ENCODE measurements around the gene PIMREG. TPM values are rescaled to one million over a fixed set of nuclear protein-coding genes. Genes with fewer than 3 reads are reported as not detected.

PIMREG gene
- total RNA-seq, 1 experiment from 2014 or later = 28.3 TPM

DNA sequence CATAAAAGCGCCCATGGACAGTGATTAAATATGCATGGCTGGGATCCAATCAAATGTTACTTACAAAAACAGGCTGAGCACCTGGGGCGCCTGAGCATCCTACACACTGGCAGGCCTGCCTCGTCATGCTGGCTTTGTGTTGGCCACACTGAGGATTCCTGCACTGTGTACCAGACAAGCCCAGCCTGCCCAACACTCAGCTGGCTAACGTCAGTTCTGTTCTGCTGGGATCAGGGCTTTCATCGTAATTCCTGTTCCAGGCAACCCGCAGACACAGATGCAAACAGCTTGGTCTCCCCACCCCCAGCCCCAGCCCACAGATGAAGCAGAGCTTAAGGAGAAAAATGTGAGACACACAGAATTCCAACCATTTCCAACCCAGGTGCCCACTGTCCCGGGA, 30.7 kb downstream of the PIMREG start:
- TF ChIP-seq, protein P1, sequence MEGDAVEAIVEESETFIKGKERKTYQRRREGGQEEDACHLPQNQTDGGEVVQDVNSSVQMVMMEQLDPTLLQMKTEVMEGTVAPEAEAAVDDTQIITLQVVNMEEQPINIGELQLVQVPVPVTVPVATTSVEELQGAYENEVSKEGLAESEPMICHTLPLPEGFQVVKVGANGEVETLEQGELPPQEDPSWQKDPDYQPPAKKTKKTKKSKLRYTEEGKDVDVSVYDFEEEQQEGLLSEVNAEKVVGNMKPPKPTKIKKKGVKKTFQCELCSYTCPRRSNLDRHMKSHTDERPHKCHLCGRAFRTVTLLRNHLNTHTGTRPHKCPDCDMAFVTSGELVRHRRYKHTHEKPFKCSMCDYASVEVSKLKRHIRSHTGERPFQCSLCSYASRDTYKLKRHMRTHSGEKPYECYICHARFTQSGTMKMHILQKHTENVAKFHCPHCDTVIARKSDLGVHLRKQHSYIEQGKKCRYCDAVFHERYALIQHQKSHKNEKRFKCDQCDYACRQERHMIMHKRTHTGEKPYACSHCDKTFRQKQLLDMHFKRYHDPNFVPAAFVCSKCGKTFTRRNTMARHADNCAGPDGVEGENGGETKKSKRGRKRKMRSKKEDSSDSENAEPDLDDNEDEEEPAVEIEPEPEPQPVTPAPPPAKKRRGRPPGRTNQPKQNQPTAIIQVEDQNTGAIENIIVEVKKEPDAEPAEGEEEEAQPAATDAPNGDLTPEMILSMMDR (IDR thresholded peaks at IDR 0.05; ENCODE audit: unreplicated experiment) = no peak
- H3K27ac Mint-ChIP-seq (ENCODE audit: unreplicated experiment) = no peak overlapping the region
- peaks cover 18% of the 10 kb centered on the region for H3K36me3 Mint-ChIP-seq (ENCODE audit: insufficient read depth, unreplicated experiment)
- no peak overlapping the region for H3K4me3 Mint-ChIP-seq (ENCODE audit: low read depth, unreplicated experiment)
- intact Hi-C loops (cut with micrococcal nuclease; ENCODE audit: unreplicated experiment) = loop anchor here (5.0 to 10.0 kb wide), 3 partner anchors 77 to 172 kb away; no protein-coding TSS in a partner anchor
- CTCF ChIA-PET = no interaction called here
- H3K9me3 Mint-ChIP-seq (ENCODE audit: low read depth, unreplicated experiment) = no peaks in the 10 kb centered on the region
- no peaks in the 10 kb centered on the region for H3K27me3 Mint-ChIP-seq (ENCODE audit: unreplicated experiment)
- H3K4me1 Mint-ChIP-seq (ENCODE audit: low read depth, unreplicated experiment) = peaks cover 16% of the 10 kb centered on the region
- no peak for DNase-seq
- BruUV-seq (replicated peaks) = no TSS peak

DNA sequence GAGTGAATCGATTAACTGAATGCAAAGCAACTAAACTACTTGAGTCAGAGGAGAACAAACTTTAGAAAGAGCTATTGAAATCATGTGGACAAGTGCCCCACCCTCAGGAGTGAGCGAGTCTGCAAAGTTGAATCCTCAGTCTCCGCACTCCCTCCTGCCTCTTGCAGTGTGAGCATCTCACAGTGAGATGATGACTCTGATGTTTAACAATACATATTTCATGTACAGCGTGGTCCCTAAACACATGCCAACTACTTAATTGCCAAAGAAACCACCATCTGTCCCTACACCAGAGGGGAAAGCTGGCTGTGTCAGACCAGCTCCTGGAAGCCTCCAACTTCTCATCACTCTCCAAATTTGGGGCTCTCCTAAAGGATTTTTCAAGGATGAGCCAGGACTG, 31.2 kb downstream of the PIMREG start:
- Mint-ChIP-seq H3K27me3 (ENCODE audit: unreplicated experiment) (no peaks in the 10 kb centered on the region), H3K4me1 (ENCODE audit: low read depth, unreplicated experiment) (peaks cover 16% of the 10 kb centered on the region), H3K9me3 (ENCODE audit: low read depth, unreplicated experiment) (no peaks in the 10 kb centered on the region), H3K36me3 (ENCODE audit: insufficient read depth, unreplicated experiment) (peaks cover 18% of the 10 kb centered on the region), H3K27ac (ENCODE audit: unreplicated experiment) (no peak overlapping the region), H3K4me3 (ENCODE audit: low read depth, unreplicated experiment) (no peak overlapping the region)
- no TSS peak for BruUV-seq (replicated peaks)
- TF ChIP-seq, protein P1 (IDR thresholded peaks at IDR 0.05; ENCODE audit: unreplicated experiment) = no peak
- DNase-seq = no peak
- intact Hi-C loops (cut with micrococcal nuclease; ENCODE audit: unreplicated experiment) = loop anchor here (10.0 kb wide), 1 partner anchor 119 kb away; no protein-coding TSS in a partner anchor
- CTCF ChIA-PET = interaction anchor here (0.9 kb wide), 1 partner anchor 82 kb away, joined by 3 read pairs; no protein-coding TSS in a partner anchor

DNA sequence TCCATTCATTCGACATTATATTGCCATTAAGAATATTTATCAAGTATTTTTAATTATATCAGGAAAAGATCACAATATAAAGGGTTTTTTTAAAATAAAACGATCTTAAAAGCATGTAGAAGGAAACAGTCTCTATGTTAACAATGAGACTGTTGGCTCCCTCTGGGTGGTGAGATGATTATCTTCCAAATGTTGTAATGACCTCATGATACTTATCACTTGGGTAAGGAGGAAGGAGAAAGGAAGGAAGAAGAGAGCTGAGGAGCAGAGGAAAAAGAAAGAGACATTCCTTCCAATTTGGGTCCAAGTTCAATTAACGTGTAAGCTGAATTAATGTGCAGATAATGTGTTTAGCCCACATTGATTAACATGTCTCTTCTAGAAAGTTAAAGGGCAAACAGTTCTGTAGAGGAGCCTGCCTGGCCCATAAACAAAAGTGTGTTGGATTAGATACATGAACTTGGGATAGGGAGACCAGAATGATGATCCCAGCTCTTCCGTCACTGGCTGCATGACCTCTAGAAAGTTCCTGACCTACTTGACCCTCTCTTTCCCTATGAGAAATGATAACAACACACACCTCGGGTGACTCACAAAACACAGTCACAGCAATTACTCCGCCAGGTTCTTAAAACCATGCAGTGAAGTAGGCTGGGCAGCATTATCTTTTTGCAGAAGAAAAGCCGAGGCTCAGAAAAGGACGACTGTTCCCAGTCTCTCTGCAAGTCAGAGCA, 32.0 kb downstream of the PIMREG start:
- DNase-seq = no peak

DNA sequence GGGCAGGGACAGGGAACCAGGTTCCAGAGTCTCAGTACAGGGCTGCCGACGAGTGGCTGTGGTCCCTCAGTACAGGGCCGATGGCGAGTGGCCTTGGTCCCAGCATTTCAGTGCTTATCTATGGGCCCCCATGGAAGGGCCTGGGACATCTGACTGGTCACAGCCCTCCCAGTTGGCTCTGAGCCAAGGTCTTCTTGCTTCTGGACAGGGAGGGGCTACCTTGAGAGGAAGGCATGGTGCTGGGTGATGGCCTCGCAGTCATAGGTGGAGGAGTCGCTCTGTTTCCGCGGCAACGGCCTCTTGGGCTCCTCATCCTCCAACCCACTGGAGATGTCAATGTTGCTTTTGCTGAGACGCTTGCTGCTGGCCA, 32.5 kb downstream of the PIMREG start:
- H3K9me3 Mint-ChIP-seq (ENCODE audit: low read depth, unreplicated experiment) = no peaks in the 10 kb centered on the region
- BruUV-seq (replicated peaks) = no TSS peak
- TF ChIP-seq, protein P1 (IDR thresholded peaks at IDR 0.05; ENCODE audit: unreplicated experiment) = no peak
- H3K4me3 Mint-ChIP-seq (ENCODE audit: low read depth, unreplicated experiment) = no peak overlapping the region
- DNase-seq = no peak
- CTCF ChIA-PET = no interaction called here
- peaks cover 15% of the 10 kb centered on the region for H3K4me1 Mint-ChIP-seq (ENCODE audit: low read depth, unreplicated experiment)
- H3K27me3 Mint-ChIP-seq (ENCODE audit: unreplicated experiment) = no peaks in the 10 kb centered on the region
- H3K27ac Mint-ChIP-seq (ENCODE audit: unreplicated experiment) = no peak overlapping the region
- peaks cover 18% of the 10 kb centered on the region for H3K36me3 Mint-ChIP-seq (ENCODE audit: insufficient read depth, unreplicated experiment)
- intact Hi-C loops (cut with micrococcal nuclease; ENCODE audit: unreplicated experiment) = loop anchor here (10.0 kb wide), 1 partner anchor 118 kb away; no protein-coding TSS in a partner anchor

More for the DNA sequence above, 32.0 kb downstream of the PIMREG start:
- intact Hi-C loops (cut with micrococcal nuclease; ENCODE audit: unreplicated experiment) = loop anchor here (10.0 kb wide), 1 partner anchor 119 kb away; no protein-coding TSS in a partner anchor
- H3K4me1 Mint-ChIP-seq (ENCODE audit: low read depth, unreplicated experiment) = peaks cover 16% of the 10 kb centered on the region
- CTCF ChIA-PET = interaction anchor here (0.9 kb wide), 1 partner anchor 81 kb away, joined by 3 read pairs; no protein-coding TSS in a partner anchor
- H3K36me3 Mint-ChIP-seq (ENCODE audit: insufficient read depth, unreplicated experiment) = peaks cover 18% of the 10 kb centered on the region
- TF ChIP-seq, protein P1 (IDR thresholded peaks at IDR 0.05; ENCODE audit: unreplicated experiment) = no peak
- no TSS peak for BruUV-seq (replicated peaks)
- no peak overlapping the region for H3K4me3 Mint-ChIP-seq (ENCODE audit: low read depth, unreplicated experiment)
- no peaks in the 10 kb centered on the region for H3K9me3 Mint-ChIP-seq (ENCODE audit: low read depth, unreplicated experiment)
- no peak overlapping the region for H3K27ac Mint-ChIP-seq (ENCODE audit: unreplicated experiment)
- no peaks in the 10 kb centered on the region for H3K27me3 Mint-ChIP-seq (ENCODE audit: unreplicated experiment)

Measured in Calu3 (cell line).